ENCODE measurements around the gene CARHSP1. TPM values are rescaled to one million over a fixed set of nuclear protein-coding genes. Genes with fewer than 3 reads are reported as not detected.

The CARHSP1 gene
- total and polyA plus RNA-seq, 4 donors: 53.4 to 122 (median 67.9) TPM

DNA sequence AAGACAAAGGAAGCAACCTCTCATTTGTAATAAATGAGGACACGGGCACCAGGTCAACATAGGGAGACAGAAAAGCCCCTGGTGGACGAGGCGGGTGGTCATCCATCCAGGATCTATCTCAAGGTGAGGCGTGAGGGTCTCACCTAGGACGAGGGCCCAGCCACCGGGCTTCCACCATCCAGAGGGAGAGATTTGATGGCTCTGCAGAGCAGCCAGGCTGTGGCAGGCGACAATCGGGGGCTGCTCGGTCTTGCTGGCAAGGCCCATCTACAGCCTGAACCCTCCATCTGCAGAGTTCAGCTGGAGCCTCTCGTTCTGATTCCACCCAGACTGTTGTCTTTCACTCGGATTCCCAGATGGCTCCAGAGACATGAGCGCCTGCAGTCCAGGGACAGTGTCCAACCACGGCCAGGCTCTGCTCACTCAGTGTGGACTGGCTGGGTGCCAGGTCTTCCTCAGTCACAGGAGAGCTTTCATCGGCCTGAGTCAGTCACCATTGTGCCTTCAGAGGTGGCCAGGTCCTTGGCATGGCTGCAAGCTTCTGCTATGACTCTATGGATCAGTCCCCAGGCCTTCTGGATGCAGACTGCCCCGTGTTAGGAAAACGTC, 19.2 kb upstream of the CARHSP1 start:
- ATAC-seq (ENCODE audit: low FRiP score) (no peak), DNase-seq (peak in 1 of 2 donors; percentile 87)
- Histone ChIP-seq H3K36me3 (ENCODE audit: control insufficient read depth in 1 of 2, insufficient read depth in 2 of 2, low read length in 1 of 2) (peaks cover 0 to 3% of the 10 kb centered on the region in 2 donors), H3K27me3 (ENCODE audit: control insufficient read depth in 1 of 2, insufficient read depth in 2 of 2, low read length in 1 of 2) (no peaks in the 10 kb centered on the region), H3K9me3 (ENCODE audit: control insufficient read depth, low read length) (no peaks in the 10 kb centered on the region), H3K4me1 (ENCODE audit: control insufficient read depth in 1 of 2, insufficient read depth in 2 of 2, low read length in 2 of 2) (no peaks in the 10 kb centered on the region), H3K27ac (ENCODE audit: low read depth in 1 of 2, low read length in 2 of 2) (no peak overlapping the region), H3K4me3 (ENCODE audit: low read length in 2 of 2) (no peak overlapping the region)
- whole genome bisulfite sequencing, 2 donors: 74 to 75% methylated on average over 16 of the region's 16 CpGs
- intact Hi-C loops (cut with DNase I): no loop called here

DNA sequence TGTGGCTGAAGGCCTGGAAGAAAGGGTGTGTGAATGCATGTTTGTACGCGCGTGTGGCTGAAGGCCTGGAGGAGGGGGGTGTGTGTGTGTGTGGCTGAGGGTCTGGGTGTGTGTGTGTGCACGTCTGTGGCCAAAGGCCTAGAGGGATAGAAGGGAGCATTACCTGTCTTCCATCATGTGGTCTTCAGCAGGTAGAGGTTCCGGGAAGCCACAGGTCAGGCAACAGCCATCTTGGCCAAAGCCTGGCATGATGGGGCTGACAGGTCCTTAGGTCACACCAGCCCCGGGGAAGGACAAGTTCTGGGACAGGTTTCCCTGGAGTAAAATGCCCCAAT, 18.6 kb upstream of the CARHSP1 start:
- DNase-seq: peak in 1 of 2 donors; percentile 24
- no peak for ATAC-seq (ENCODE audit: low FRiP score)
- Histone ChIP-seq H3K36me3 (ENCODE audit: control insufficient read depth in 1 of 2, insufficient read depth in 2 of 2, low read length in 1 of 2) (peaks cover 0 to 3% of the 10 kb centered on the region in 2 donors), H3K27ac (ENCODE audit: low read depth in 1 of 2, low read length in 2 of 2) (no peak overlapping the region), H3K9me3 (ENCODE audit: control insufficient read depth, low read length) (no peaks in the 10 kb centered on the region), H3K4me3 (ENCODE audit: low read length in 2 of 2) (no peak overlapping the region), H3K4me1 (ENCODE audit: control insufficient read depth in 1 of 2, insufficient read depth in 2 of 2, low read length in 2 of 2) (no peaks in the 10 kb centered on the region), H3K27me3 (ENCODE audit: control insufficient read depth in 1 of 2, insufficient read depth in 2 of 2, low read length in 1 of 2) (no peaks in the 10 kb centered on the region)
- intact Hi-C loops (cut with DNase I): no loop called here
- 83 to 88% methylated on average over 6 of the region's 6 CpGs for WGBS, 2 donors

DNA sequence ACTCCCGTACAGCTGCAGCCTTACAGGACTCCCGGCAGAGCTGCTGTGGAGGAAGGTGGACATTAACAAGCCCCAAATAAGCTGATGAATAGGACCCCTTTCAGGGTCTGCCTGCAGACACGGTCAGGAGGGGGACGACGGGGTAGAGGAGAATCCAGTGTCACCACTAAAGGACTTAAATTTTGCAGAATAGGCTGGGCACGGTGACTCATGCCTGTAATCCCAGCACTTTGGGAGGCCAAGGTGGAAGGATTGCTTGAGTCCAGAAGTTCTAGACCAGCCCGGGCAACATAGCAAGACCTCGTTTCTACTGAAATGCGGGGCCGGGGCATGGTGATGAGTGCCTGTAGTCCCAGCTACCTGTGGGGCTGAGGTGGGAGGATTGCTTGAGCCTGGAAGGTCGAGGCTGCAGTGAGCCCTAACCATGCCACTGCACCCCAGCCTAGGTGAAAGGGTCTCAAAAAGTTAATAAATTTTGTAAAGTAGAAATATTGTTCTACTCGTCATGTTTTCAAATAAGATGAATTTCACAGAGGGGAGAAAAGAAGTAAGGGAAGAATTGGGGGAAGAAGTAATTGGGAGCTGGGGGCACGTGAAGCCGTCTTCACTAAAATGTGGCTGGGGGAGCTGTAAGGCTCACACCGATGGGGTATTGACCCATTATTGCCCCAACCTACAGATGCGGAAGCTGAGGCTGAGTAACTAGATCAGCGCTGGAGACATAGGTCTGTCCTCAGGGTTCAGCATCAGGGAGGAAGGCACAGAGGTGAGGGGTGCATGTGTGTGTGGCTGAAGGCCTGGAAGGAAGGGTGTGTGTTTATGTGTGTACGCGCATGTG, 18.0 kb upstream of the CARHSP1 start:
- no peak overlapping the region for H3K27ac ChIP-seq (ENCODE audit: low read depth in 1 of 2, low read length in 2 of 2)
- H3K27me3 ChIP-seq (ENCODE audit: control insufficient read depth in 1 of 2, insufficient read depth in 2 of 2, low read length in 1 of 2): no peaks in the 10 kb centered on the region
- ATAC-seq (ENCODE audit: low FRiP score) (no peak), DNase-seq (peak in 1 of 2 donors; percentile 37)
- no peaks in the 10 kb centered on the region for H3K9me3 ChIP-seq (ENCODE audit: control insufficient read depth, low read length)
- H3K4me1 ChIP-seq (ENCODE audit: control insufficient read depth in 1 of 2, insufficient read depth in 2 of 2, low read length in 2 of 2): no peaks in the 10 kb centered on the region
- no peak overlapping the region for H3K4me3 ChIP-seq (ENCODE audit: low read length in 2 of 2)
- intact Hi-C loops (cut with DNase I): no loop called here
- H3K36me3 ChIP-seq (ENCODE audit: control insufficient read depth in 1 of 2, insufficient read depth in 2 of 2, low read length in 1 of 2): peaks cover 0 to 3% of the 10 kb centered on the region in 2 donors
- 63 to 69% methylated on average over 19 of the region's 19 CpGs for WGBS, 2 donors

DNA sequence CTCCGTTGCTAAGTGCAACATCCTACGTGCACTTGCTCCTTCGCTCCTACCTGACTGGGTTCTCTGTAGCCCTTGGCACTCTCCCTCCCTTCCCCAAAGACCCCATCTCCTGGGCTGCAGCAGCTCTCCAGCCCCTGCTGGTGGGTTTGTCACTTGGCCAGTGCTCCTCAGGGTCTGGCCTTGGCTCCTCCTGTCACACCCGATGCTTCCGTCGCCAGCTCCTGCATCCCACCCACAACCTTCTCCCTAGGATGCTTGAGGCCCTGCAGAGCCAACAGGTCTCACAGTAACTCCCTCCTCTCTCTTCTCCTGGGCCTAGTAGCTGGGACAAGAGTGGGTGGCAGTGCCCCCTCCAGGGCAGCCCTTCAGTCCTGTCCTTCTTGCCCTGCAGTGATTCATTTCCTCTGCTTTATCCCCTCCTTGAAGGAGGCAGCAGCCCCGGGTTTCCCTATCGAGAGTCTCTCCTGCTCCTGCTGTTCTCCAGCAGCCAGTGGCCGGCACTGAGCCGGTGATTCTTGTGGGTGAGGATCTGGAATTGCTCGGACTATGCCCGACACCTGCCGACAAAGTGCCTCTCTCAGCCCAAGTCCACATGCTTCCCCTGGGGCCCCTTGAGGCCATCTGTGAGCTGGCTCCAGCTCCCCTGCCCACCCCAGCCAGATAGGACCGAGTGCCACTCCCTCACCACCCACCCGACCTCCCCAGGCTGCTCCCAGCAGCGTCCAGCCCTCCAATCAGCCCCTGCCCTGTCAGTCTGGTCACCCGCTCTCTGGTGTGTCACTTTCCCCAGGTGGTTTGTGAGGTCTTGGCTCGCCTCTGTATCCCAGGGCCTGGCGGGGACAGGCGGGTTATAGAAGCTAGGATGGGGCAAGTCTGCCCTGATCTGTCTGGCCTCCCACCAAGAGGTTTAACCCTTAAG, 17.1 kb upstream of the CARHSP1 start:
- H3K36me3 ChIP-seq (ENCODE audit: control insufficient read depth in 1 of 2, insufficient read depth in 2 of 2, low read length in 1 of 2): no peaks in the 10 kb centered on the region
- no peaks in the 10 kb centered on the region for H3K27me3 ChIP-seq (ENCODE audit: control insufficient read depth in 1 of 2, insufficient read depth in 2 of 2, low read length in 1 of 2)
- ATAC-seq (ENCODE audit: low FRiP score) (no peak), DNase-seq (peak in 1 of 2 donors; percentile 78)
- no peaks in the 10 kb centered on the region for H3K4me1 ChIP-seq (ENCODE audit: control insufficient read depth in 1 of 2, insufficient read depth in 2 of 2, low read length in 2 of 2)
- H3K27ac ChIP-seq (ENCODE audit: low read depth in 1 of 2, low read length in 2 of 2): no peak overlapping the region
- H3K9me3 ChIP-seq (ENCODE audit: control insufficient read depth, low read length): no peaks in the 10 kb centered on the region
- intact Hi-C loops (cut with DNase I): no loop called here
- H3K4me3 ChIP-seq (ENCODE audit: low read length in 2 of 2): no peak overlapping the region
- WGBS, 2 donors: 8 to 11% methylated on average over 20 of the region's 20 CpGs

DNA sequence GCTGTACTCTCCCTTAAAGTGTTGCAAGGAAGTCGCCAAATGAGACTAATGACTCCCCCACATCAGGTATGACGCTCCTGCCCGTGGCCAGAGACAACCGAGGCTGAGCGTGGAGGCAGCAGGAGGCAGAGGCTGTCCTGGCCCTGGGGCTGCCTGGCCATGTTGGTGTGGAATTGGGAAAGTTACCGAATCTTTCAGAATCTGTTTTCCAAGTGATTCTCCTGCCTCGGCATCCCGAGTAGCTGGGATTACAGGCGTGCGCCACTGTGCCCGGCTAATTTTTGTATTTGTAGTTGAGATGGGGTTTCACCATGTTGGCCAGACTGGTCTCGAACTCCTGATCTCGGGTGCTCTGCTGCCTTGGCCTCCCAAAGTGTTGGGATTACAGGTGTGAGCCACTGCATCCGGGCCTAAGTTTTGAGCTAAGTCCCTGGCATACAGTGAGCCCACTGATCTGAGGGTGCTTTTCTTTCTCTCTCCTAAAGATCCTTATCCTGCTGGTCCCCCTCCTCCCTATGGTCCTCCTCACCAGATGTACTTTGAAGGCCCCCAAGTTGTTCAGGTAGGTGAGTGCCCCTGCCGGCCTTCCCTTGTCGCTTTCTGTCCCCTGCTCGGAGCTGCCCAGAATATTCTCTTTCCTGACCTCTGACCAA, 14.0 kb upstream of the CARHSP1 start:
- ATAC-seq (ENCODE audit: low FRiP score) (no peak), DNase-seq (peak in 1 of 2 donors; percentile 33)
- WGBS, 2 donors: 84 to 86% methylated on average over 17 of the region's 17 CpGs
- H3K27ac ChIP-seq (ENCODE audit: low read depth in 1 of 2, low read length in 2 of 2): no peak overlapping the region
- no peaks in the 10 kb centered on the region for H3K4me1 ChIP-seq (ENCODE audit: control insufficient read depth in 1 of 2, insufficient read depth in 2 of 2, low read length in 2 of 2)
- no peaks in the 10 kb centered on the region for H3K36me3 ChIP-seq (ENCODE audit: control insufficient read depth in 1 of 2, insufficient read depth in 2 of 2, low read length in 1 of 2)
- H3K4me3 ChIP-seq (ENCODE audit: low read length in 2 of 2): no peak overlapping the region
- no peaks in the 10 kb centered on the region for H3K9me3 ChIP-seq (ENCODE audit: control insufficient read depth, low read length)
- intact Hi-C loops (cut with DNase I): no loop called here
- no peaks in the 10 kb centered on the region for H3K27me3 ChIP-seq (ENCODE audit: control insufficient read depth in 1 of 2, insufficient read depth in 2 of 2, low read length in 1 of 2)

DNA sequence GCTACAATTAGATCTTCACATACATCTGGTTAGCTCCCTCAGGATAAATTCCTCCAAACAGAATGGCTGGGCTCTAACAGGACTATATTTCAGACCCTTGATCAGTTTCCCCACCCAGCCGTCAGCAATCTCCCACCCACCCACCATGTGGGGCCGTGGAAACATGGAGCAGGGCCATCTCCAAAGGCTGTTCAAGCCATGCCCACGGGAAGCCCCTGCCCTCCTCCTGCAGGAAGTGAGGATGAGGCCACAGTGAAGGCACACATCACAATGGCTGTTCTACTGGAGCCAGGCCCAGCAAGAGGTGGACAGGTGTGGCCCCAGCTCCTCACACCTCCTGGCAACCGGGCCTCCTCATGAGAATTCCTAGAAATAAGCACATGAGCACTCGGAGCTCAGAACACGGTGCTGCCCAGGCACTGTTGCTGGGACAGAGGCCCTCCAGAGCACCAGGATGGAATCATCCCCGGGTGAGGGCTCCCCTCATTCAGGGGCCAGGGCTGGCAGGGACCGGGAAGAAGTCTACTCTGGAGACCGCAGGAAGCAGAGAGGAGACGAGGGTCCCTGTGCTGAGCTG, 13.3 kb upstream of the CARHSP1 start, which contains the start of gene LITAFD:
Gene LITAFD (plus strand): TSS at position 311 of the 577 bp plus-strand sequence. CDS start 2,005 bp downstream, outside the sequence.
- ATAC-seq (ENCODE audit: low FRiP score) (no peak), DNase-seq (peak in 1 of 2 donors; percentile 28)
- no peak within 1 kb of the TSS for H3K4me3 ChIP-seq (ENCODE audit: low read length in 2 of 2)
- no peaks in the 10 kb centered on the region for H3K4me1 ChIP-seq (ENCODE audit: control insufficient read depth in 1 of 2, insufficient read depth in 2 of 2, low read length in 2 of 2)
- intact Hi-C loops (cut with DNase I): no loop called here
- WGBS, 2 donors: 62 to 69% methylated on average over 10 of the region's 10 CpGs
- no peaks in the 10 kb centered on the region for H3K27me3 ChIP-seq (ENCODE audit: control insufficient read depth in 1 of 2, insufficient read depth in 2 of 2, low read length in 1 of 2)
- no peaks in the 10 kb centered on the region for H3K36me3 ChIP-seq (ENCODE audit: control insufficient read depth in 1 of 2, insufficient read depth in 2 of 2, low read length in 1 of 2)
- no peaks in the 10 kb centered on the region for H3K9me3 ChIP-seq (ENCODE audit: control insufficient read depth, low read length)
- no peak within 1 kb of the TSS for H3K27ac ChIP-seq (ENCODE audit: low read depth in 1 of 2, low read length in 2 of 2)

DNA sequence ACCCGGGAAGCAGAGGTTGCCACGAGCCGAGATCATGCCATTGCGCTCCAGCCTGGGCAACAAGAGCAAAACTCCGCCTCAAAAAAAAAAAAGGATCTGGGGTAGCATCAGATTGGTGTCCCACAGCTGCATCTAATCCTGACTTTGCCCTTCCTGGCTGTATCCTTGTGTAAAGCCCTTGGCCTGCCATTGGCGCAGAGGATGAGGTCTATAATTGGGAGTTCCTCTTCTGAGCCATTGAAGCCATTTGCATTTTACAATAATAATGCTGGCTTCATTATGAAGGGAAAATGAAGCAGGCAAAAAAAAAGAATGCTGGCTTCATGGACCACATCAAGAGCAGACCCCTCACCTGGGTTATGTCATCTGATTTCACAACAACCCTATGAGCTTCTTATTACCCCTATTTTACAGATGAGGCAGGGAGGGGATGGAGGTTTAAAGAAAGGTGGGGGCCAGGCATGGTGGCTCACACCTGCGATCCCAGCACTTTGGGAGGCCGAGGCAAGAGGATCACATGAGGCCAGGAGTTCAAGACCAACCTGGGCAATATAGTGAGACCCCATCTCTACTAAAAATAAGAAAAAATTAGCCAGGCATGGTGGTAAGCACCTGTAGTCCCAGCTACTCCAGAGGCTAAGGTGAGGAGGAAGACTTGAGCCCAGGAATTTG, 12.2 kb upstream of the CARHSP1 start:
- DNase-seq: peak in 1 of 2 donors; percentile 9
- 90% methylated on average over 8 of the region's 8 CpGs for WGBS, 2 donors
- no peaks in the 10 kb centered on the region for H3K4me1 ChIP-seq (ENCODE audit: control insufficient read depth in 1 of 2, insufficient read depth in 2 of 2, low read length in 2 of 2)

More for the DNA sequence above, 12.2 kb upstream of the CARHSP1 start:
- Histone ChIP-seq H3K27ac (ENCODE audit: low read depth in 1 of 2, low read length in 2 of 2) (no peak overlapping the region), H3K36me3 (ENCODE audit: control insufficient read depth in 1 of 2, insufficient read depth in 2 of 2, low read length in 1 of 2) (no peaks in the 10 kb centered on the region), H3K27me3 (ENCODE audit: control insufficient read depth in 1 of 2, insufficient read depth in 2 of 2, low read length in 1 of 2) (no peaks in the 10 kb centered on the region), H3K9me3 (ENCODE audit: control insufficient read depth, low read length) (no peaks in the 10 kb centered on the region), H3K4me3 (ENCODE audit: low read length in 2 of 2) (no peak overlapping the region)
- intact Hi-C loops (cut with DNase I): loop anchor here (1.0 to 2.0 kb wide), 3 partner anchors 220 to 314 kb away; no protein-coding TSS in a partner anchor
- no peak for ATAC-seq (ENCODE audit: low FRiP score)
